Cardiac fibroblast (primary cell): Measurements from ENCODE around the gene MTUS2.

Source experiments
- DNase-seq, 2 donors: peaks; one replicate each; pipeline versions ENCODE4 v3.0.0 to v3.0.0-alpha.2; 2010; ENCODE audit warnings: low read depth in 2 of 2
- H3K4me3 ChIP-seq, 2 donors: replicated peaks in 1 of 2; 1 replicate in 1 of 2; 2 replicates in 1 of 2; pipeline ENCODE4 v1.5.1; 2011; ENCODE audit warnings: low read depth in 2 of 2, low read length in 2 of 2, mild to moderate bottlenecking in 2 of 2, moderate library complexity in 1 of 2
- TF ChIP-seq, protein P1 (sequence below): IDR thresholded peaks from one replicate; pipeline ENCODE4 v1.5.1; 2011; ENCODE audit warnings: low read depth, mild to moderate bottlenecking, low read length, inconsistent platforms

MTUS2 gene

DNA sequence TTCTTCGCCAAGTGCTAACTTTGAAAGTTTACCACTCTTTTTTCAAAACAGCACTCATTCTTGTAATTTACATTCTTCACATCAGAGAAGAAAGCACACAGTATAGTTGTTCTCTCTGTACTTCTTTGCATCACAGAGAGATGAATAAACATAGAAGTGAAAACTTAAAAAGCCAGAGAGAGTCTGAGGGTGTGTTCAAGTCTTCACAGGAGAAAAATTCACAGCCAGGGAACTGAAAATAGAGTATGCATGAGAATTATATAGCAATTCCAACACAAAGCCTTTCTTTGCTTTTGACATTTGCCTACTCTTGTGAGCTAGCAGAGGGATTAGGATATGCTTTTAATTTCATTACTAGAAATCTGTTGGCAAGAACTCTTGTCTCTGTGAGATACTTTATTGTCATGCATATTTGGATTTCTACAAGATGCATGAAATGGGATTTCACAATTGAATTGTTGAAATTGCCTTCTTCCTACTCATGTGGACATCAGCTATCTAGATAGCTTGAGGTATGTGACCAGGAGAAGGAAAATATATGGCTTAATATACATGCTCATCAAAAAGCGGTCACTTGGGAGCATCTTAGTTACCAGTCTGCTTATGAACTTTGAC is 609.3 kb downstream of the MTUS2 start:
- DNase-seq, result peak; percentile 7 to 31
- no peak overlapping the region for H3K4me3 ChIP-seq
- TF ChIP-seq, protein P1, sequence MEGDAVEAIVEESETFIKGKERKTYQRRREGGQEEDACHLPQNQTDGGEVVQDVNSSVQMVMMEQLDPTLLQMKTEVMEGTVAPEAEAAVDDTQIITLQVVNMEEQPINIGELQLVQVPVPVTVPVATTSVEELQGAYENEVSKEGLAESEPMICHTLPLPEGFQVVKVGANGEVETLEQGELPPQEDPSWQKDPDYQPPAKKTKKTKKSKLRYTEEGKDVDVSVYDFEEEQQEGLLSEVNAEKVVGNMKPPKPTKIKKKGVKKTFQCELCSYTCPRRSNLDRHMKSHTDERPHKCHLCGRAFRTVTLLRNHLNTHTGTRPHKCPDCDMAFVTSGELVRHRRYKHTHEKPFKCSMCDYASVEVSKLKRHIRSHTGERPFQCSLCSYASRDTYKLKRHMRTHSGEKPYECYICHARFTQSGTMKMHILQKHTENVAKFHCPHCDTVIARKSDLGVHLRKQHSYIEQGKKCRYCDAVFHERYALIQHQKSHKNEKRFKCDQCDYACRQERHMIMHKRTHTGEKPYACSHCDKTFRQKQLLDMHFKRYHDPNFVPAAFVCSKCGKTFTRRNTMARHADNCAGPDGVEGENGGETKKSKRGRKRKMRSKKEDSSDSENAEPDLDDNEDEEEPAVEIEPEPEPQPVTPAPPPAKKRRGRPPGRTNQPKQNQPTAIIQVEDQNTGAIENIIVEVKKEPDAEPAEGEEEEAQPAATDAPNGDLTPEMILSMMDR, result no peak

DNA sequence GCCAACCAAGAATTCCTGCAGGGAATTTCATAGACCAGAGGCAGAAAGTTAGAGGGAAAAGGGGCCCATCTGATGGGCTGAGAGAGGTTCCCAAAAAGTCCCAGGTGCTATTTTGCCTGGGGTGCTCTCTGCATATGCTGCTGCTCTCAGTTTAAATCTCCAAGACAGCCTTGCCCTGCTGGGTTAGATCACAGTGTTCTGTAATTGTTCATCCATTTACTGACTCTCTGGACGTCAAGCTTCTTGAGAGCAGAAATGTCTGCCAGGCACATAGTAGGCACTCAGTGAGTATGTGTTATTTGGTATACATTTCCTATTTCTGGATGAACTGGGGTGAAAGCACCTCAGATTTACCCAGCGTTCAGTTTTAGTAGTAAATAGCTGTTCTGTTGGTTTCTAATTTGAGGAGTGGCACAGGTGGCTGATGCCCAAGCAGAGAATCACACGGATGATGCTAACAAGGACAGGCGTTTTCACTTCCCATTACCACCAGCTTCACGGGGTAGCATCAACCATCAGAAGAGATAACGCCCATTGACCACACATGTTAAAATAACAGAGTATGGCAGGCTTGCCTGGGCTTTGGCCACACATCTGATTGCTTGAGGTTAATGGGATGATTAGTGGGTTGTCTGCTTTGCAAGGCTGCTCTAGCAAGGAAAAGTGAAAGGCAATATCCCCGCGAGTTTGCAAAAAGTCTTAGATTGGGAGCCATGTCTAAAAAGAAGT is 614.2 kb downstream of the MTUS2 start:
- no peak overlapping the region for H3K4me3 ChIP-seq
- TF ChIP-seq, protein P1, result no peak
- no peak for DNase-seq

GRCh38 chr13:29435125-29435911 is 615.2 kb downstream of the MTUS2 start:
- peak; percentile 87 to 93 for DNase-seq
- TF ChIP-seq, protein P1, result no peak
- H3K4me3 ChIP-seq, result no peak overlapping the region

GRCh38 chr13:29436291-29436690 is 616.2 kb downstream of the MTUS2 start:
- TF ChIP-seq, protein P1, result no peak
- no peak overlapping the region for H3K4me3 ChIP-seq
- peak; percentile 49 to 85 for DNase-seq

GRCh38 chr13:29436721-29437280 is 616.7 kb downstream of the MTUS2 start:
- DNase-seq, result no peak
- H3K4me3 ChIP-seq, result no peak overlapping the region
- TF ChIP-seq, protein P1, result no peak

GRCh38 chr13:29438769-29439168 is 618.6 kb downstream of the MTUS2 start:
- TF ChIP-seq, protein P1, result no peak
- peak; percentile 37 to 41 for DNase-seq

More at GRCh38 chr13:29438769-29439168, 618.6 kb downstream of the MTUS2 start:
- no peak overlapping the region for H3K4me3 ChIP-seq
